Hepatic stellate cell (primary cell): ENCODE data around the gene TMEM132A.
"Not testable (repeated sequence)": the region's sequence is repeated elsewhere in the genome, so short reads cannot be mapped to it uniquely, and the experiment has no call there.

ENCODE experiments used
- DNase-seq: peaks from one replicate; pipeline ENCODE4 v3.0.0; 2011; ENCODE audit warnings: low spot score

Gene TMEM132A

DNA sequence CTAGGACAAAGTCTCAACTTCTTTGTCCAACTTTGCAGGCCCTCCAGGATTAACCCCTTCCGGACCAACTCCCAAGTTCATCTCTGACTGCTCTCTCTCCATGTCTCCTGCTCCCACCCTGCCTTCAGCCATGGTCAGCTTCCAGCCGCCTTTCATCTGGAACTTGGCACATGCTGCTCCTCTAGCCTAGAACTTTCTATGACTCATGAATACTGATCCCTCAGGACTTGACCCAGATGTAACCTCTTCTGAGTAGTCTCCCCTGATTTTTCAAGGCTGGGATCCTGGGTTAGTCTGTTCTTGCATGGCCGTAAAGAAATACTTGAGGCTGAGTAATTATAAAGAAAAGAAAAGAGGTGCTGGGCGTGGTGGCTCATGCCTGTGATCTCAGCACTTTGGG is 32.9 kb downstream of the TMEM132A start:
- peak; percentile 58 for DNase-seq

DNA sequence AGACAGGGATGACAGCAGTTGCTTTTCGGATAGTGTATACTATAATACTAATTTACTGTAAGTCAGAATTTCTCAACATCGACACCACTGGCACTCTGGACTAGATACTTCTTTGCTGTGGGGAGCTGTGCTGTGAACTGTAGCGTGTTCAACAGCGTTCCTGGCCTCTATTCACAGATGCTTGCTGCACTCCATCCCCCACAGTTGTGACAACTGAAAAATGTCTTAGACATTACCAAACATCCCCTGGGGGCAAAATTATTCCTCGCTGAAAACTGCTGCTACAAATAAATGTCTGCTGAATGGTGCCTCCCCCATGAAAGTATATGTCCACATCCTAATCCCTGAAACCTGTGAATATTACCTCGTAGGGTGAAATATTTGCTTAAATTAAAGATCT is 35.2 kb downstream of the TMEM132A start:
- DNase-seq, result no peak

DNA sequence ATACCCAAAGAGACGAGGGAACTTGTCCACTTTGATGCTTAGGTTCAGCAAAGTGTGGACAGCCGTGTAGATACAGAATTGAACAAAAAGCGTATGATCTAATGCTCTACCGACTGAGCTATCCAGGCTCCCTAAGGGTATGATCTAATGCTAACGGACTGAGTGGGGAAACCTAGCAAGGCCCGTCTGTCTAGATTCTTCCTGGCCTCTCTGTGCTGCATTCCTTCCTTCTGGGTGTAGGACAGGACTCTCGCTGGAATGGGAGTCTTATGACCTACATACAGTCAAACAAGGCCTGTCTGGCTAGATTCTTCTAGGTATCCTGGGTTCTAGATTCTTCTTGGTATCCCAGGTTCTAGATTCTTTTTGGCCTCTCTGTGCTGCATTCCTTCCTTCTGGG is 36.1 kb downstream of the TMEM132A start:
- DNase-seq, result no peak

DNA sequence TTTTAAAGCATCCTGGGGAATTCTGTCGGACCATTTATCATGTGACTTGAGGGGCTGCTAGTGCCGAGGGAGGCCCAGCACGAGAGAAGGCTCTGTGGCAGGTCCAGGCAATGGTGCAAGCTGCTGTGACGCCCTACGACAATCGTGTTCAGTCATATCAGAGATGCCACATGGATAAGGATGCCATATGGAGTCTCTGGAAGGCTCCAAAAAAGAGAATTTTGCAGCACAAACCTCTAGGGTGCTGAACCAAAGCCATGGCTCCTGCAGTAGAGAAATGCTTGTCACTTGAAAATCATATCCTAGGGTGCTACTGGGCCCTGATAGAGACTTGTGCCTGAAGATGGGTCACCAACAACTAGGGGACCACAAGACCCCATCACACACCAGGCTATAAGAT is 40.5 kb downstream of the TMEM132A start:
- no peak for DNase-seq

DNA sequence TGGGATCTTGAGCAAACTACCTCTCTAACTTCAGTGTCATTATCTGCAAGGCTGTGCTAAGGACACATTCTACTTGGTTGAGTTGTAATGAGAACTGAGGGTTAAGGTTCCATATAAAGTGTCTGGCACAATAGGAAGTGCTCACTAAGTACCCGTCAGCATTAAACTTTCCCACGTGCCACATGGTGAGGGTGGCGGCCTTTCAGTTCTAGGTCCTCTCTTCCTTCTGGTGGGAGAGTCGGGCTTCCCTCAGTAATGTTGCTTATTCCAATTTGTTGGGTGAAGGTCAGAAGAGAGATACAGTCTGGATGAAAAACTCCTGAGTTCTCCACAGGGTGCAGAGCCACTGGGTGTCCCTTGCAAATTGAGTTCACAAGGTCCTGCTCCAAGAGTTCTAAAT is 42.6 kb downstream of the TMEM132A start:
- no peak for DNase-seq

DNA sequence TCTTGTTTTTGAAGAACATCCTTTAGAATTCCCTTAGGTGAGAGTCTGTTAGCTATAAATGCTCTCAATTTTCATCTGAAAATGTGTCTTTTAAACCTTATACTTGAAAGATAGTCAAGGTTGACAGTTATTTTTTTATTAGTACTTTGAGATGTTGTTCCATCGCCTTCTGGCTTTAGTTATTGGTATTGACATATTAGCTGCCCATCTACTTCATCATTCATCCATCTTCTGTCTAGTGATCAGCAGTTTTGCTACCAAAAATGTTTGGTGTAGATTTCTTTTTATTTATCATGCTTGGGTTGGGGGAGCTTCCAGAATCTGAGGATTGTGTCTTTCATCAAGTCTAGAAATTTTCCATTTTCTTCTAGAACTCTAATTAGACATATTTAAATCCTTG is 44.0 kb downstream of the TMEM132A start:
- no peak for DNase-seq

DNA sequence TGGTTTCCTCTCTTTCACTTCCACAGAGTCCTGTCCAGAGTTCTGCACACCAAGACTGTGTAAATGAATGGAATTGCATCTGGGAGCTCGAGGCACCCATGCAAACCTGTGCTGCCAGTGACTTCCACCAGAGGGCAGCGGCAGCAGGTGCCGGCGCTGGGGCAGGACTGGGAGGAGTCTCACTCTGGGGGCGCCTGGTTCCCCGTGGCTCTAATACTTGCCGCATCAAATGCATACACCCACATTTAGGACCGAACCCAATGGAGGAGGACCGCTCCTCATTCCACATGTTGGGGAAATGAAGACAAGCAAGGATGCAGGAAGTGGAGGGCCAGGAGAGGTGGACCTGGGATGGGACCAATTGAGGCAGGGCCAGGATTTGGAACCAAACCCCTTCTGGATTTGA is 46.1 kb downstream of the TMEM132A start:
- DNase-seq, result peak; percentile 40

DNA sequence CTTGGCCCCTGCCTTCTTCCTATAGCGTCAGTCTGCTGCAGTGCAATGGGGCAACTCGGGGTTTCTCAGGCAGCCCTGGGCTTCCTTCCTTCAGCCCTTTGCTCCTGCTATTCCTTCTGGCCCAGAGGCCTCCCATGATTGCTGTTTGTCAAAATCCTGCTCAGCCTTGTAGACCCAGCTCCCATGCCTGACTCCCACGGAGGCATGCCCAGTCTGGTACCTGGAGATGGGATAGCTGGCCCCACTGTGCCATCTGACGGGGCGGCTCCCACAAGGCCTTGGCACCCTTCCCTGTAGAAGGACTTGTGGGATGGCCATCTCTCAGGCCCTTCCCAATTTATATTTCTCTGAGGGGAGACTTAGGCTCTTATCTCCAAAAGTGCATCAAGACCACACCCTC is 46.6 kb downstream of the TMEM132A start:
- no peak for DNase-seq

DNA sequence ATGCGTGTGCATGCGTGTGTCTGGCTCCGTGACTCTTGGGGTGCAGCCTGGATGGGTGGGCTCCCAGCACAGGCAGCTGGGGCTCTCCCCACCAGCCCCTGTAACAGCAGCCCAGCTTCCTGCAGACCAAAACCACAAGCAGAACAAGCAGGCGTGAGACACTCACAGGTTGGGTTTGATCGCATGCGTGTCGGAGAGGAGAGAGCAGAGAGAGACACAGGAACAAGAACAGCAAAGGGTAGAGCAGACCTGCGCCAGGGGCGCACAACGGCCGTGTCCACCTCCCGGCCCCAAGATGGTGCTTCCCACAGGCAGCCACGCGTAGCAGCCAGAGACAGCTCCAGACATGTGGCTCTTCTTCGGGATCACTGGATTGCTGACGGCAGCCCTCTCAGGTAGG is 47.3 kb downstream of the TMEM132A start, which contains the start of gene CD6:
Gene CD6 (plus strand): TSS at position 161 of the 400 bp plus-strand sequence. CDS start 186 bp downstream, at position 347.
- no peak for DNase-seq

DNA sequence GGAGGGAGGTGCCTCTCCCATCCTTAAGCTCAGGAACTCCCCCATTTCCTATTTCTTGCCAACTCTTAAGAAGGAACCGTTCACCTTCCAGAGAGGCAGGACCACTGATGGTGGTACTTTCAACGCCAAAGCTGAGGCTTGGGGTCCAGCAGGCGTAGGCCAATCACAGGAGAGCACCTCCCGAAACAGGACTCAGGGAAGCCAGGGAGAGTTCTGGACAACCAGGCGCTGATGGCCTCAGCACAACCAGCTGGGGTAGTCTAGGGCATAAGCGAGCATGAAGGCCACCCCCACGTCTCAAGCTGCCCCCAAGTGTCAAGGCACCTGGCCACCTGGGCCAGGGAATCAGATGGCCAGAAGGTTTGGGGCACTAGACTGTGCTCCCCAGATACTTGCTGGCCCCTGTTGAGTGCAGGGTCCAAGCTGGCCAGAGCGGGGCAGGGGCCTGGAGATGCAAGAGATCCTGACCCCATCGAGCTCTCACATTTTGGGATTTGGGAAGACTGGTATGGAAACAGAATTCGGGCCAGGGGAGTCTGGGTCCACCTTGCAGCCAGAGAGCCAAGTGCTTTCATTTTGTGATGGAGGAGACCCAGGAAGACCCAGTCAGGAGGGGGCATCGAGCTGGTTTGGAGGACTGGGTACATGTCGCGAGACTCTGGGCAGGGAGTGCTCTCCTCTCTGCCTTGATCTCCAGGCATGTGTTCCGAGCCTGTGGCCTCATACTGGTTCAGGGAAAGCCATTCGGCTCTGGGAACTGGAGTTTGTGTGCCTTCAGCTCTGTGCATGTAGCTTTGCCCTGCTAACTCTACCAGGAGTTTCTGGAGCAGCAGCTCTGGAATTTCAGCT is 48.1 kb downstream of the TMEM132A start:
- DNase-seq, result no peak

DNA sequence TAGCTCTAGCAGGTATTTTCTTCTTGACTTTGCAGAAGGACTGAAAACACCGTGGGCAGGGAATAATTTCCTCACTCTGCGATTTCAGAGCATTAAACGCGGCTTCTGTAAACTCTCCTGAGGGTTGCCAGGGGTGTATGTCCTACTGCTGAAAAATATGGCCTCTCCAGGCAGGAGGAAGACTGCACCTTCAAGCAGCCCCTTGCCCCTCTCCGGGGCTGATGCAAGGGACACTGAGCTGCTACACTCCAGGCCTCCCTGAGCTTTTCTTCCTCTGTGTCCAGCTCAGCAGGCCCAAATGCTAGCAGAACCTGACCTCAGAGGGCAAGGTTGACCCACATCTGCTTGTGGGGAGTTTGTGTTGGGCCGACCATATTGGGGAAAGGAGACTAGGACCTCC is 49.4 kb downstream of the TMEM132A start:
- DNase-seq, result no peak

DNA sequence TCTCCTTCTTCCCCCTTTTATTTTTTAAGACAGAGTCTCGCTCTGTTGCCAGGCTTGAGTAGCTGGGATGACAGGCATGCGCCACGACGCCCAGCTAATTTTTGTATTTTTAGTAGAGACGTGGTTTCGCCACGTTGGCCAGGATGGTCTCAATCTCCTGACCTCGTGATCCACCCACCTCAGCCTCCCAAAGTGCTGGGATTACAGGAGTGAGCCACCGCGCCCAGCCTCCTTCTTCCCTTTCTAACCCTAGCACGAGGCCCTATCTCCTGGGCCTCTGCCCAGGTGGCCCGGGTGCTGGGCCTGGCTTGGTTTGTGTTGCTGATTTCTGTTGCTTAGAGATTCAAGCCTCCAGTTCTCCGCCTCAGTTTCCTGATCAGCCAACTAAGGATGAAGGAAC is 50.1 kb downstream of the TMEM132A start:
- DNase-seq, result not testable (repeated sequence)

DNA sequence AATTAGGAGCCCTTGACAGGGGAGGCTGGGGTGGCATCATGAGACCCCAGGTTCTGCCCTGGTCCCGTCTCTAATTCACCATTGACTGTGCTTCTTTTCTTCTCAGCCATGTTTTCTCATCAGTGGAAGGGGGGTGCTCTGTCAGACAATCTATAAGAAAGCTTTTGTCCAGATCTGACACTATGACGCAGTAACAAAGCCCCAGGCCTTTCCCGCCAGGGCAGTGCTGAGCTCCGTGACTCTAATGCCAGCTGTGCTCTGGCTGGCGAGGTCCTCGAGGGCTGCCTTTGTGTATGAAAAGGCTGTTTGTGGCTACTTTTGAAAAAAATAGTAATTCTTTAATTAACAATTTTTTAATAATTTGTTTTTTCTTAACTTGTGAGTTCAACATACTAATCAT is 50.5 kb downstream of the TMEM132A start:
- no peak for DNase-seq

DNA sequence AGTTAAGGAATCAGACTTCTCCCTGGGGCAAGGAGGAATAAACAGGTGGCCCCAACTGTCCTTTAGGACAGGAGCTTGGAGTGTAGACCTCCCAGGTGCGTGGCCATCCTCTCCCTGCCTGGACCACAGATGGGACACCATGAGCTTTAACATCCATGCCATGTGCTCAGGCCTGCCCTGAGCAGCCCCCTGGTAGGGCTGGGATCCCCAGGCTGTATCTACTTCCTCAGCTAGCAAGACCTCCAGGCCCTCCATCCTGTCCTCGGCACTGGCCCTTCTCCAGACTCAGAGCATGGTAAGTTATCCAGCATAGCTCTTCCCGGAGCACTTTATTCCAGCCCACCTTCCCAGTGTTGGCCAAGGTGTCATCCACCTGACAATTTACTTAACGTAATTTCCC is 53.0 kb downstream of the TMEM132A start:
- DNase-seq, result no peak

DNA sequence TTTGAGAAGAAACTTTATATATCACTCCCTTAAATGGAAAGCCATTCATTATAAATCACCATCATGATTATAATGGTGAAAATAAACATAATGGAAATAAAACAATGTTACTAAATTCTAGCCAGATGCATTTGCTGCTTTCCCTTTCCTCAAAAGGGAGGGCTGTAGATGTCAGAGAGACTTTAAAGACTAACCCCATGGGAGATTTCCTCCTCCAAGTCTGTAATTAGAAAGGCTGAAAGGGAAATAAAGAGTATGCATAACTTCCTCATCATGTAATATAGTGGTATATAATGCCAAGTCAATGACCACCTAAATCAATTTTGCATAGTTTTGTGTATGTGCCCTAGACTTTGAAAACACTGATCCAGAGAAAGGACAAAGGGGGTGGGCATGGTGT is 53.6 kb downstream of the TMEM132A start:
- DNase-seq, result no peak

DNA sequence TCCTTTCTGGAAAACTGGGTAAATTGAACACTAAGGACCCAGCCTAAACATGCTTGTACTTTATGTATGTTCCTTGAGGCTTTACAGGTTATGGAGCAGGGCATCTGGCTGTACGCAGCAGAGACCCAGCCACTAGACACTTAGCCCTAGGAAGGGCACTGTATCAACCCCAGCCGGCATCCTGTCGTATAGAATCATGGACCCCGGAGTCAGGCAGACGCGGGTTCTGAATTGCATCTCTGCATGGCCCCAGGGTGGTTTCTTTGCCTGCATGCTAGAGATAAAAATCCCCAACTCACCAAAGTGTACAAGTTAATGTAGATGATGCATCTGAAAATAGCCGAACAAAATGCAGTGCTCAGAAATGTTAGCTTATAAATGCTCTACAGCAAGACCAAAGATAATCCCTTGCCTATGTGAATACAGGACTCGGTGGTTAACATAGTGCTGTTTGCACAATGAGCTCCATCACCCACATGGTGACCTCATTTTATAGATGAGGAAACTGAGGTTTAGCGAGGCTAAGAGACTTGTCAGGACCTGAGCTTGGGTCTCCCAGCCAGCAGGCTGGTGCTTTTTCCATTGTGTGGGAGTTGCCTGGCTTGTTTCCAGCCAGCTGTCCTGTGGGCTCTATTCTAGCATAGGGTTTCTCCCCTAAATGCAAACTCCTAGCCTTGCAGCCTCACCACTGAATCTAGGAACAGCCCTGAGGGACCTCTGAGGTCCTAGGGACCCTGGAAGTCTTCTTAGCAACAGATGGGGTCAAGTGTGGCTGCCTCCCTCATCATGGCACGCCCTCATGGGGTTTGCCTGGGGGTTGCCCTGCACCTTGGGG is 54.5 kb downstream of the TMEM132A start:
- no peak for DNase-seq

DNA sequence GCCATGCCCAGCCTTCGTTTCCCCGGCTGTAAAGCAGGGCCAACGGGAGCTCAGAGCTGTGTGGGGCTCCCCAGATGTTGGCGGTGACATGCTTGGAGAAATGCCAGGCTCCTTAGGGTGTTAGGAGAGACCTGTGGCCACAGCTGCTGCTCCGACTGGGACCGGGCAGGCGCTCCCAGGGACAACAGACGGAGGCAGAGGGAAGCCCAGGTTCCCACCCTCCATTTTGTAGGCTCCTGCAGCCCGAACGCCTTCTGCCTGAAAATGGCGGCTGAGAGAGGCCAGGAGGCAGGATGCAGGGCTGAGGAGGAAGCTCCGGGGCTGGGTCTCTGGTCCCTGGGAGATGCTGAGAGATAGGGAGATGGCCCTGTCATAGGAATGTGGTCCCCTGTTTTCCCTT is 57.3 kb downstream of the TMEM132A start:
- no peak for DNase-seq

DNA sequence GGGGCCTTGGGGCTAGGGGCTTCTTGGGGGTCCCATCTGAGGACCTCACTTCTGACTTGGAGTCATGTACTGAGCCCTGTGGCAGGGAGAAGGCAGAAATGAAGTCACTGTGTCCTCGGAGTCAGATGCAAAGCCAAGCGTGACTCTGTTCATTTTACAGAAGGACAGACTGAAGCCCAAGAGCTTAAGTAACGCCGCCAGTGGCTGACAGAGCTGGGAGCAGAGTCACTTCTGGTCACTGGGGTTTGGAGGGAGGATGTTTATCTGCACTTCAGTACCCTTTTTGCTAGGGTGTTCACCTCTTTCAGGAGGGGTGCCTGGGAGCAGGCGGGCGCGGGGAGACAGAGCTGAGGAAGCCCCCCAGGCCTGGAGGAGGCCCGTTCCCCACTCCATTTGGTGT is 57.9 kb downstream of the TMEM132A start:
- no peak for DNase-seq

DNA sequence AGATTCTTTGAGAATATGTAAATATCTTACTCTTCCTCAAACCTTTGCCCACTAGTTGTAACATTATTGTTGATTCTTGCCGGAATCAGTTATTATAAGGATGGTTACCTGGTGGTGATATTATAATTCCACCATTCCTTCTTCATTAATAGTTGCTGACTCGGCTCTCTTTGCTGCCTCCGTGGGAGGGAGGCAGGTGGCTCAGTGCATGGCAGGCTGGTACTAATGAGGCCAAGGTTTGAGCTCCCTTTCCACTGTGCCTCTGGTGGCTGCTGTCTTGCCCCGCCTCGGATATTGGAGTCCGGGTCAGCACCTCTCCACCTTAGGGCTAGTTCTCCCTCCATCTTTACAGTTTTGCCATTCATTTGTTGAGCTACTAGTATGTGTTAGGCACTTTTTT is 59.9 kb downstream of the TMEM132A start:
- DNase-seq, result no peak

DNA sequence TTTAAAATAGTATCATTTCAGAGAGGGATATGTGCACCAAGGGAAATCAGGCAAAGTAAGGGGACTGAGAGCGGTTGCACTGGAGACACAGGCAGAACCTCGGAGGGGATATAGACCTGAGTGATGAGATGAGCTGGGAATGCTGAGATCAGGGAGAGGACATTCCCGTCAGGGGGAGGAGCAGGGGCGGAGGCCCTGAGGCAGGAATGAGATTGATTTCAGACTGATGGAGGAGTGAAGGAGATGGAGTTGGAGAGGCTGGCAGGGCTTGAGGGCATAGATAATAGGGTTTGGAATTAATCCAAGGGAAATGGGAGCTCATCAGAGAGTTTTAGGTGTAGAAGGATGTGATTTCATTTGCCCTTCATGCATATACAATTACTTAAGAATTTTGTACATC is 60.4 kb downstream of the TMEM132A start:
- DNase-seq, result no peak

DNA sequence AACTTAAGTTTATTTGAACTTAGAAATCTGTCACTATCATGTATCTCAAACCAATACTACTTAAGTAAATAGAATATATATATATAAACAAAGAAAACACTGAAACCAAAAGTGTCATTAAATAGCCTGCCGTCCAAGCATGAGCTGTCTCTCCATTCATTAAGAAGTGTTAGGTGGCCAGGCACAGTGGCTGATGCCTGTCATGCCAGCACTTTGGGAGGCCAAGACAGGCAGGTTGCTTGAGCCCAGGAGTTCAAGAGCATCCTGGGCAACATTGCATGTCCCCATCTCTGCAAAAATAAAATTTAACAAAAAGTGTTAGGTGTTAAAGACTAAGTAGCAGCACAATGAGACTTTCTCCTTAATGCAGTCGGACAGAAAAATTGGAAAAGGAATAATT is 61.2 kb downstream of the TMEM132A start:
- DNase-seq, result no peak

DNA sequence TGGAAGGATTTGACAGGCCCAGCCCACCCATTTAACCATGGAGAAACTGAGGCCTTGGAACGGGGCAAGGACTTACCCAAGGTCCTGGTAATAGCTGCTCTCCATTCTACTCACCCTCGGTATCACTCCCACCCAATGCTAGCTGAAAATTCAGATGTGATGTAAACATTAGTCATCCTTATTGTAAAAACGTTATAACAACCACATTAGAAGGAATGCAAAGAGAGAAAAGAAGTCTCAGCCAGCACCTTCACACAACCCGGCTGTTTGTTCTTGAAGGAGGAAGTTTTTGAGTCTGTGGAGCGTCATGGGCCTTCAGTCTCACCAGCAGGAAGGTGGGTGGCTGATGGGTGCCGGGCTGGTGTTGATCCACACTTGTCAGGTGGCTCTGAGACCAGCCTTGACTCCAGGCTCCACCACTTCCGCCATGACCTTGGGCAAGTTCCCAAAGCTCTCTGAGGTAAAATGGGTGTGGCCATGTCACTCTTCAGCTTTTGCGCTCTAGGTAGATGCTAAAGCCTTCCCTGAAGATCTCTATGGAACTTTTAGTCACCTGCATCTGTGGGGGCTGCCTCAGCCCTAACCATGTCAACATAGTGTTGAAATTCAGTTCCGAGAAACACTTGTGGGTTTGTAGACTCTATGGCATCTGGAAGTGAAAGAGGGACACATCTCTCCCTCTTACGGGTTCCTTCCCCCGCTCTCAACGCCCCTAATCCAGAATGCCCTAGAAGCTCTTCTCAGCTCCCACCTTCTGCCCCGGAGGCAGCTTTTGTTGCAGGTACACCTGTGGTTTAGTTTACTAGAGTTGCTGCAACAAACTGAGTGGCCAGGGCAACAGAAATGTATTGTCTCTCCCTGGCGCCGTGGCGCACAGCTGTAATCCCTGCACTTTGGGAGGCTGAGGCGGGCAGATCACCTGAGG is 62.0 kb downstream of the TMEM132A start:
- no peak for DNase-seq
